ENCODE results near the gene RPS27L.

Gene RPS27L

GRCh38 chr15:63157118-63157843 lies at the start of gene RPS27L:
TSS of gene RPS27L (minus strand) at chr15:63157477. CDS start at chr15:63157405, 72 bp downstream.
- peak; percentile 65 for DNase-seq

GRCh38 chr15:63206079-63206478 lies 48.8 kb upstream of the RPS27L start:
- DNase-seq = no peak

- DNase-seq = no peak
Observed at GRCh38 chr15:63203451-63204090, 46.3 kb upstream of the RPS27L start.

GRCh38 chr15:63202861-63203260 lies 45.6 kb upstream of the RPS27L start:
- no peak for DNase-seq

GRCh38 chr15:63200464-63201249 lies 43.4 kb upstream of the RPS27L start:
- no peak for DNase-seq

- DNase-seq = no peak
Observed at GRCh38 chr15:63198371-63199250, 41.3 kb upstream of the RPS27L start.

- DNase-seq = no peak
Observed at GRCh38 chr15:63197626-63198025, 40.3 kb upstream of the RPS27L start.

- no peak for DNase-seq
Observed at GRCh38 chr15:63196842-63197241, 39.6 kb upstream of the RPS27L start.

- no peak for DNase-seq
Observed at GRCh38 chr15:63195569-63196015, 38.3 kb upstream of the RPS27L start.

GRCh38 chr15:63194880-63195568 lies 37.7 kb upstream of the RPS27L start:
- no peak for DNase-seq

- no peak for DNase-seq
Observed at GRCh38 chr15:63194302-63194701, 37.0 kb upstream of the RPS27L start.

- DNase-seq = no peak
Observed at GRCh38 chr15:63192619-63193206, 35.4 kb upstream of the RPS27L start.

- DNase-seq = no peak
Observed at GRCh38 chr15:63191895-63192618, 34.8 kb upstream of the RPS27L start.

- DNase-seq = no peak
Observed at GRCh38 chr15:63190769-63191649, 33.7 kb upstream of the RPS27L start.

GRCh38 chr15:63189941-63190768 lies 32.9 kb upstream of the RPS27L start:
- no peak for DNase-seq

GRCh38 chr15:63188926-63189871 lies 31.9 kb upstream of the RPS27L start, which contains the start of gene RAB8B:
TSS of gene RAB8B (plus strand) at chr15:63189606. CDS start at chr15:63189625, 19 bp downstream.
- DNase-seq = peak; percentile 86

GRCh38 chr15:63188247-63188925 lies 31.1 kb upstream of the RPS27L start:
- DNase-seq = no peak
